A673 (cell line): ENCODE results near the gene YAF2.

Experiments used
- CTCF ChIP-seq: fragments of 300-800, 200-600 bp; sonication (generic); conservative IDR thresholded peaks from 2 replicates; pipeline ENCODE4 v1.5.1; 2017; ENCODE audit warnings: low read depth, mild to moderate bottlenecking, antibody characterized with exemption, low read length, moderate library complexity, mixed read lengths
- EZH2 ChIP-seq: fragments of 200-600 bp; sonication (generic); IDR thresholded peaks from 2 replicates; pipeline ENCODE4 v1.6.1; 2017; ENCODE audit warnings: borderline replicate concordance, low read depth, mild to moderate bottlenecking, mixed read lengths, antibody characterized with exemption, low read length; ENCODE audit not compliant: poor library complexity, severe bottlenecking

GRCh38 chr12:42166501-42166900, 71.5 kb downstream of the YAF2 start:
- TF ChIP-seq CTCF (no peak), EZH2 (no peak)
